ENCODE data around the gene DDIT4.
"Not testable (repeated sequence)": the region's sequence is repeated elsewhere in the genome, so short reads cannot be mapped to it uniquely, and the experiment has no call there.

Gene DDIT4, protein sequence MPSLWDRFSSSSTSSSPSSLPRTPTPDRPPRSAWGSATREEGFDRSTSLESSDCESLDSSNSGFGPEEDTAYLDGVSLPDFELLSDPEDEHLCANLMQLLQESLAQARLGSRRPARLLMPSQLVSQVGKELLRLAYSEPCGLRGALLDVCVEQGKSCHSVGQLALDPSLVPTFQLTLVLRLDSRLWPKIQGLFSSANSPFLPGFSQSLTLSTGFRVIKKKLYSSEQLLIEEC

DNA sequence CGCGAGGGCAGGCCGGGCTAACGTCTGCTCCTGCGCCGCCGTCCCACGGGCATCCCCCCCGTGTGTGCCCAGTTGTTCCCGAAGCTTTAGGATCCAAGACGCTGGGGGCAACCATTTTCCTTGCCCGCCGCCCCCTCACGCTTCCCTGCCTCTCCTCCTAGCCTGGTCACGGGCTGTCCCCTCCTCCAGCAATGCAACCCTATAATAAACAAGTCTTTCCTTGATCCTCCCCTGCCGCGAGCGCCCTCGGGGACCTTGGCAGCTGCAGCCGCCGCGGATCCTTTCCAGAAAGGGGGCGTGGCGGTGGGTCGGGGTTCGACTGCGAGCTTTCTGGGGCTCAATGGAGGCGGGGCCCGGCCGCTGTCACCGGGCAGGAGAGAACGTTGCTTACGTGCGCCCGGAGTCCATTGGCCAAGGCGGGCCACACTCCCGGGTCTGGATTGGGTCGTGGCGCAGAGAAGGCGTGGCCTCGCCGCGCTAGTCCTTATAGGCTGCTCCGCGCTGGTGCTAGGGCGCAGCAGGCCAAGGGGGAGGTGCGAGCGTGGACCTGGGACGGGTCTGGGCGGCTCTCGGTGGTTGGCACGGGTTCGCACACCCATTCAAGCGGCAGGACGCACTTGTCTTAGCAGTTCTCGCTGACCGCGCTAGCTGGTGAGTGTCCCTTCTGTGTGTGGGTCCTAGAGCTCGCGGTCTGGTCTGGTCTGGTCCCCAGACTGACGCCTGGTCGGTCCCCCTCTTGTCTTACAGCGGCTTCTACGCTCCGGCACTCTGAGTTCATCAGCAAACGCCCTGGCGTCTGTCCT is at the start of gene DDIT4:
DDIT4 (plus strand) TSS at position 515 of the 803 bp plus-strand sequence. CDS start 293 bp downstream, outside the sequence.
- peak; percentile 94 for DNase-seq

DNA sequence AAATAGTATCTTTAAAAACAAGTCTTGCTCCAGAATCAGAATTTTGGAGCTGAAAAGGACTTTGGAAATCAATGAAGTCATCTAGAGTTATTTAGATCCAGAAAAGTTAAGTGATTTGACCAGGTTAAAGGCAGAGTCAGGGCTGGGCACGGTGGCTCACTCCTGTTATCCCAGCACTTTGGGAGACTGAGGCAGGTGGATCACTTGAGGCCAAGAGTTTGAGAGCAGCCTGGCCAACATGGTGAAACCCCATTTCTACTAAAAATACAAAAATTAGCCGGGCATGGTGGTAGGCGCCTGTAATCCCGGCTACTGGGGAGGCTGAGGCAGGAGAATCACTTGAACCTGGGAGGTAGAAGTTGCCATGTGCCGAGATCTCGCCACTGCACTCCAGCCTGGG is 49.5 kb upstream of the DDIT4 start:
- not testable (repeated sequence) for DNase-seq

DNA sequence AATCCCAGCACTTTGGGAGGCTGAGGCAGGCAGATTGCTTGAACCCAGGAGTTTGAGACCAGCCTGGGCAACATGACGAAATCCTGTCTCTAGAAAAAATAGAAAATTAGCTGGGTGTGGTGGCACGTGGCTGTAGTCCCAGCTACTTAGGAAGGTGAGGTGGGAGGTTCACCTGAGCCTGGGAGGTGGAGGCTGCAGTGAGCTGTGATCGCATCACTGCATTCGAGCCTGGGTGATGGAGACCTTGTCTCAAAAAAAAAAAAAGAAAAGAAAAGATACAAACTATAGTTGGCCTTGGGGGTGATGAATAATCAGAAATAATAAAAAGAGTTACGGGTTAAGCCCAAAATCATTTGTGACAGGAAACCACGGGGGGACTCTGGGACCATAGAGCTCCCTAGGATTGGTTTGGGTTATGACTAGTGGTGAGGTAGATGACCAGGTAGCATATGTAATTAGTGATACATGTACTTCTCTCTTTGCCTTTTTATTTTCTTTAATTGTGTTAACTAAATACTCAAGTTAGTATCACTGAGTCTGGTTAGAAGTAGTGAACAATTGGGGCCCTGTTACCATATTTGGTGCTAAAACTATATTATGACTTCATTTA is 47.2 kb upstream of the DDIT4 start:
- no peak for DNase-seq

DNA sequence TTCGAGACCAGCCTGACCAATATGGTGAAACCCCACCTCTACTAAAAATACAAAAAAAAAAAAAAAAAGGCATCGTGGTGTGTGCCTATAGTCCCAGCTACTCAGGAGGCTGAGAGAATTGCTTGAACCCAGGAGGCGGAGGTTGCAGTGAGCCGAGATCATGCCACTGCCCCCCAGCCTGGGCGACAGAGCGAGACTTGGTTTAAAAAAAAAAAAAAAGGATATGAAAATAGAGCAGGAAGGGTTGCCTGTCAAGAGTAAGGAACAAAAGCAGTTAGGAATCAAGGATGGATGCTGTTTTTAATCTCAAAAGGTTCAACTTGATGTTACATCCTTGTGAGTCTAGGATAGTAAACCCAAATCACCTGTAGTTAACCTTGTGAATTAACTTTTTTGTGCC is 45.9 kb upstream of the DDIT4 start:
- DNase-seq = no peak

DNA sequence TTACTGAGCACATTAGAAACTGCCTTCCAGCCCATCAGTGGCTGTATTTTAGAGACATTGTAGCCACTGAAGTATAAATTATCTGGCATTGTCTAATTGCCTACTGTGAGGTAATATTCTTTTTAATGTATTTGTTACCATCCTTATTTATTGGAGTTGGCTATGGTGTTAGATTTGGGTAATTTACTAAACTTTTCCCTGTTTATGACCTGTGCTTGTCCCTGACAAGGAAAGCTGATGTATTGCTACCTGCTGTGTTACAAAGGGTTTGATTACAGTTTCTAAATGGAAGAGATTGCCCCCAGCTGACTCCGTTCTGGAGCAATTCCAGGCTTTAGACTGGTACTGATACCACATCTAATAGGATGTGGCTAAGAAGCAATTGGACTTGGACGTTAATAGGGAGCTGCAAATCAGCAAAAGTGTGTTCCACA is 45.4 kb upstream of the DDIT4 start:
- DNase-seq = peak; percentile 57

DNA sequence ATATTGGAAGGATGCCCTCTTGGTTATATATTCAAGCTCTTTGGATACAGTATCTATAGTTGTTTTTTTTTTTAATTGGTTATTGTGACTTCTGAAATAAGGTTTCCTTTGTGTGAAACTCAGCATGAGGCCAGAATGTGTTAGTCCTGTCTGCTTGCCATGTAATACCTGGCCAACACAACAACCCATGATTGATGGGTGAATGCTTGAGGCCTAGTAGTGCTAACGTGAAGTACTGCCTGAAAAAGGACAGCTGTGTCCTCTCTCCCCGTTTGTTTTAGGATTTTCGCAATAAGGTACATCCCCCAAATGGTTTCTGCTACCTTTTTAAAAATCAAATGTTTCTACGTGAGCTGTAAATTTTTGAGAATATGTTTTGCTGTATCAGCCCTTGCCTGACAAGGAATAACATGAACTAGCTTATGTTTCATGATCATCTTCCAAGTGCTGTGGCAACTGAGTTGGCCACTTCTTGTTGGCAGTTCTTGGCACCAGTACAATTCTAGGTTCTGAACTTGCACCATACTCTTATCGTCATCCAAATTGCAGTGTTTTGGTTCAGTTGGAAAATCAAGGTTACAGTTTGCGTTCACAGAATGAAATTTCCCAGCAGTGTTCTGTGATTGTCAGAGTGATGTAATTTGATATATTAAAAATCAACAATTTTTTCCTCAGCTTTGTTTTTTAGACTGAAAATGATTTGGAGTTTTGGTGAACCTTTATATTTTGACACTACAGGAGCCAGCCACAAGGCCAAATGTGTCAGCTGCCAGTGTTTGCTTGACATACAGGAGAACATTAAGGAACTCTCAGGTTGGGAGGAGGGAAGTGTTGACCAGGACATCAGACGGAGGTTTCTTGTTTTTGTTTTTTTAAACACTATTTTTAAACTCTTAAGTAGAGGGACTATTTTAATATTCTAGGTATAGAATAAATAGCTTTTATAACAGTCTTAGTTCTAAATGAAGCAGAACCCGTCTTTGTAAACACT is 44.2 kb upstream of the DDIT4 start:
- DNase-seq = peak; percentile 33

DNA sequence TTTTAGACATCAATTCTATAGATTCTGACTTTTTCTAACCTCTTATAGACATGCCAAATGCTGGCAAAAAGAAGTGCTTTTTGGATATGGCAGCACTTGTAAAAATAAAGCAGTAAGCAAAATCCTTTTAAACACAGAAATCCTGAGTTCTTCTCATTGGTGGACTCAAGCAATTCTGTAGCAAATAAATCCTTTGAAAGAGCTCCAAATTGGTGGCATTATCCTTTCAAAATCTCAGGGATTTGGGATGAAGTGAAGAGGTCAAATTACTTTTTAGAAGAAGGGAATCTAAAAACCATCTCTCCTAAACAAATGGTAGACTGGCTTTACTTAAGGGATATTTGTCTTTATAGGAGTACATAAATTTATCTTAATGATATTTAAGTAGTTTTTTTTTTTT is 40.1 kb upstream of the DDIT4 start:
- DNase-seq = no peak

DNA sequence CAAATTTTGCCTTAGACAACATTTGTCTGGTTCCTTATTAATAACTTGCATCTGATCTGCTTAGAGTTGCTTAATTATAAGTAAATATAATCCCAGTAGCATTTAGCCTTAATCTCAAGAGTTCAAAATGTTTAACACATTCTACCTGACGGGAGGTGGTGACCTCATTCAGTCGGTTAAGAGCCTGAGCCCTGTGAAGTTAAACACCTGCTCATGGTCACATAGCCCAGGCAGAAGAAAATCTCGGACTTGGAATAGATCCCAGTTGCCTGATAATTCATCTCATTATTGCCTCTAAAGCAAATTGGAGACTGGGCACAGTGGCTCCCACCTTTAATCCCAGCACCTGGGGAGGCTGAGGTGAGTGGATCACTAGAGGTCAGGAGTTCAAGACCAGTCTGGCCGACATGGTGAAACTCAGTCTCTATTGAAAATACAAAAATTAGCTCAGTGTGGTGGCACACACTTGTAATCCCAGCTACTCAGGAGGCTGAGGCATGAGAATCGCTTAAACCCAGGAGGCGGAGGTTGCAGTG is 39.1 kb upstream of the DDIT4 start:
- DNase-seq = no peak

DNA sequence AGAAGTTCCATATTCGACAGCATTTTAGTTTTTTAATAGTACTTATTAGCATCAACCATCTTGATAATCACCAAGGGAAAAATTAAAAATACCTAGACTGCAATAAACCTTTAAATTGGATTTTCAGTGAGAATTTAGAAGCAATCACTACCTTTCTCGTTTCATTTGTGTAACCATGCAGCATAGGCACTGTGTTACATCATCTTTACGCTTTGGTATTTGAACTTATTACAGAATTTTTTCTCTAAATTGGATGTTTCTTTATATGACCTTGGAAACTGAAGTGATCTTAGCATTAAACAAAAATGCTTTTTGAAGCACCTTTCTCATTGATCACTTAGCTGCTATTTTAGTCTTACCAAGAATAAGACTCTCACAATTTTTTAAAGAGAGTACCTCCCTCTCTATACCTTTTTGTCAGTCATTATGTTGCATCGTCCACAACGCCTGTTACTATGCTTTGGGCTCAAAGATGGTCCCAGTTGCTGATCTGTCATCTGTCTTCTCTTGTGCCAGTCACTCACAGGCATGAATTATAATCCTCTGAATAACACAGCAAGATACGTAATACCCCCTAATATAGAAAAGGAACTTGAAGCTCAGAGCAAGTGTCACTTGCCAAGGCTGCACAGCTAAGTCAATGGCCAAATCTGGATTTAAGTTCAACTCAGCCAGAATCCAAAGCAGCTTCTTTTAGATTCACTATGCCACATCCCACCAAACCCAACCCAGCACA is 38.0 kb upstream of the DDIT4 start:
- no peak for DNase-seq

DNA sequence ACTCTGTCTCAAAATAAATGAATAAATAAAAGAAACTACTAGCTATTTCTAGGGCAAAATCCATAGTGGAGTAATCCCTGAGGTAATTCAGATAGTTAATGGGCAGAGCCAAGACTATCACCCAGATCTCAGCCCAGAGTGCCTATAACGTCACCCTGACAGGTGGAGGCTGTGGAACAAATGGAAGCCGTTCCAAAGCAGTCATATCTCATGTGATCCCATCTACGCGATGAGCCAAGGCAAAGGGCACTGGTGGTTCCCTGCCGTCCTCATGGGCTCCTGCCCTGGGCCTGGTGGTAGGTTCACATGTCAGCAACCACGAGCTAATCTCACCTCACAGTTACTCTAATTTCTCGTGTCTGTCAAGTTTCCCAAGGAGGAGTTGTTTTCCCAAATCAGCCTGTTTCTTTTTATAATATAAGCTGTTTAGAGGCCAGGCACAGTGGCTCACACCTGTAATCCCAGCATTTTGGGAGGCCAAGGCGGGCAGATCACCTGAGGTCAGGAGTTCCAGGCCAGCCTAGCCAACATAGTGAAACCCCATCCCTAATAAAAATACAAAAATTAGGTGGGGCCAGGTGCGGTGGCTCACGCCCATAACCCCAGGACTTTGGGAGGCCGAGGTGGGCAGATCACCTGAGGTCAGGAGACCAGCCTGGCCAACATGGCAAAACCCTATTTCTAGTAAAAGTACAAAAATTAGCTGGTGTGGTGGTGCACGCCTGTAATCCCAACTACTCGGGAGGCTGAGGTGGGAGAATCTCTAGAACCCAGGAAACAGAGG is 35.1 kb upstream of the DDIT4 start:
- no peak for DNase-seq

DNA sequence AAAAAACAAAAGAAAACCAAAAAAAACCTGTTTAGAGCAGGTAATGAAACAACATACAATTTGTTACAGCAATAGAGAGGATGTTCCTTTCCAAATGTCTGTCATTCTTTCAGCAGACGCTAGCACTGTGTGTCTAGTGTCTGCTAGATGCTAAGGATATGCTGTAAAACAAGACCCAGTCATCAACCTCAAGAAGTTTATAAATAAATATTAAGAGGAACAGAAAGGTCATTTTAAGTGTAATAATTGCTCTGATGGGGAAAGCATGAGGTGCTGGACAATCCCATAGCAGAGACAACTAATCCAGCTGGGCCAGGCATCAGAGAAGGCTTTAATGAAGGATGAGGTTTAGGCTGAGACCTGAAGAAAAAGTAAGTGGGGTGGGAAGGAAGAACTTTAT is 34.3 kb upstream of the DDIT4 start:
- DNase-seq = no peak

DNA sequence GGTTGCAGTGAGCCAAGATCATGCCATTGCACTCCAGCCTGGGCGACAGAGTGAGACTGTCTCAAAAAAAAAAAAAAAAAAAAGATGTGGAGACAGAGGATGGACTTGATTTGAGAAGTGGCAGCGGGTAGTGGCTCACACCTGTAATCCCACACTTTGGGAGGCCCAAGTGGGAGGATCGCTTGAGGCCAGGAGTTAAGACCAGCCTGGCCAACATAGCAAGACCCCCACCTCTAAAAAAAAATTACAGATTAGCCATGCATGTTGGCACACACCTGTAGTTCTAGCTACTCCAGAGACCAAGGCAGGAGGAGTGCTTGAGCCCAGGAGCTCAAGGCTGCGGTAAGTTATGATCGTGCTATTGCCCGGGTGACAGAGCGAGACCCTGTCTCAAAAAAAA is 33.4 kb upstream of the DDIT4 start:
- DNase-seq = no peak

DNA sequence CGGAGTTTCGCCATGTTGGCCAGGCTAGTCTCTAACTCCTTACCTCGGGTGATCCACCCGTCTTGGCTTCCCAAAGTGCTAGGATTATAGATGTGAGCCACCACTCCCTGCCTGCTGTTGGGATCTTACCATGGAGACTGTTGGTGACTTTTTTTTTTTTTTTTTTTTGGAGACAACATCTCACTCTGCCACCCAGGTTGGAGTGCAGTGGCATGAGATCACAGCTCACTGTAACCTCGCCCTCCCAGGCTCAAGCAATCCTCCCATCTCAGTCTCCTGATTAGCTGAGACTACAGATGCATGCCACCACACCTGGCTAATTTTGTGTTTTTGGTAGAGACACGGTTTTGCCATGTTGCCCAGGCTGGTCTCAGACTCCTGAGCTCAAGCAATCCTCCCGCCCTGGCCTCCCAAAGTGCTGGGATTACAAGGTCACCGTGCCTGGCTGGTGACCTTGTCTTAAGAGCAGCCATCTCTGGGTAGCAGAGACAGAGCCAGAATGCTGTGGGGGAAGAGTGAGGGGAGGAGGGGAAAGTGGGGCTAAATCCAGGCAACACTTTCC is 32.0 kb upstream of the DDIT4 start:
- no peak for DNase-seq

DNA sequence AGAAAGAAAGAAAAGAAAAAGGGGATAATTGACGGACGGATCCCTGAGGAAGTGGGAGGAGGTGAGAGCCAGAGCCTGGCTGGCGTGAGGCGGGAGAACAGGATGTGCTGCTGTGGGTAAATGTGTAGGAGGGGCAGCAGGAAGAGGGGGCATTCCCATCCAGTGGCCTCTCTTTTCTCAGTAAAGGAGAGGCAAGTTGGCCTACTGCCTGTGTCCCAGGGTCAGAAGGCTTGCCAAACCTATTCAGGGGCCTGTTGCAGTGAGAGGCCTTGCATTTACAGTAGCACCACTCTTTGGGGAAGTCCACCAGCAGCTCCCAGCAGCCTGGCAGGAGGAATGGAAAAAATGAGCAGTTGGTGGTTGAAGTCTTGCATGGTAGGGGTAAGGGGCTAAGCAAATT is 31.0 kb upstream of the DDIT4 start:
- no peak for DNase-seq

DNA sequence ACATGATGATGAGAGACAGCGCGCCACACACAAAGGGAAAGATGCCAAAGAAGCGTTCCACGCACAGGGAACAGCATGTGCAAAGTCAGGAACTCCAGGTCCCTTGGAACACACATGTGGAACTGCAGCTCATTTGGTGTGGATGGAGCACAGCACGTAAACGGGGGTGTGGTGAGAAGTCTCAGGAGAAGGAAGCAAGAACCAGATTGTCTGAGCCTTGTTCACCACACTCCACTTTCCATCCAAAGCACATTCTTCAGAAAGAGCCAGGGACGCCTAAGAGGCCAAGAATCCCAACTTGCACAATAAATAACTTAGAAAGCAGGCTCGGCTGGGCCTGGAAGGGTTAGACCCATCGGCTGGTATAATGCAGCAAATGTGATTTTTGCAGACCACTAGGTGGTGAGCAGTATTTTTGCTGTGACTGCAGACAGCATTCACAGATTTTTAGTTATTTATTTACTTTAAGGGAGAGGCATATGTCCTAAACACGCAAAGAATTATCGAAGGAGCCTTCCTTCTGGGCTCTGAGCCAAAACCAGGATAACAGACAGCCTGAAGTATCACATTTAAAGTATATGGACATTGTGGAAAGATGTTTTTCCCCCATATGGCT is 29.8 kb upstream of the DDIT4 start:
- DNase-seq = no peak

DNA sequence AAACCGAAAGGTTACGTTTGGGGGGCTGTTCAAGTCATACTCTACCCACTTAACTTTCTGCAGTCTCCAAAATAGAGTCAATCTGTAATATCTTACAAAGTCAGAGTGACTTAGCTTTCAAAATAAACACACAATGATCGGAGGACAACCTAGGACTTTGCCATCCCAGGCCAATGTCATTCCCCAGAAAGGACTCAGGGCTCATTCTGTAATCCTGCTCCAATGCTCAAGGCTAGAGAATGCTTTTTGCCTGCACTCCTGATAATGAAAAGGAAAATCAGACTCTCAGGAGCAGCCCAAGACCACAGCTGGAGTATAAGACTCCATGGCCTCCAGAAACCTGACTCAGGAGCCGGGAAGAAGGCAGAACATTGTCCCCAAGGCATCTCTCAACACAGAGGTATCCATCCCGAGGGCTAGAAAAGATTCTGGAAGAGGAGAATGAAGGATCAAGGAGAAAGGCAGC is 29.1 kb upstream of the DDIT4 start:
- no peak for DNase-seq

DNA sequence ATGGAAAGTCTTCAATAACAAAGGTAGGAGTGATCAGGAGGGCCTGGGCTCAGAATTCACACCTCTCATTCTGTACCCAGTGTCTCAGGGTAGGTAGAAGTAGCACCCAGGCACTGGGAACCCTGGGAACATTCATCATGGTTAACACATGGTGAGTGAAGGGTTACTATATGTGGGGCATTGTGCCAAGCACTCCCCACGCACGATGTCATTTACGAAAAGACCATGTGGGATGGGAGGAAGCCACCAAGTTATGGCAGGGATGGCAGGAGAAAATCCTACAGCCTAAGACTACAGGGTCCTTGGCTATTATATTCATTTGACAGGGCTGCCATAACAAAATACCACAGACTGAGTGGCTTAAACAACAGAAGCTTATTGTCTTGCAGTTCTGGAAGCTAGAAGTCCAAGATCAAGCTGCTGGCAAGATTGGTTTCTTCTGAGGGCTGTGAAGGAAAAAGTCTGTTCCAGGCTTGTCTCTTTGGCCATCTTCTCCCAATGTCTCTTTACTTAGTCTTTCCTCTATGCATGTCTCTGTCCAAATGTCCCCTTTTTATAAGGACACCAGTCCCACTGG is 27.7 kb upstream of the DDIT4 start:
- DNase-seq = no peak

DNA sequence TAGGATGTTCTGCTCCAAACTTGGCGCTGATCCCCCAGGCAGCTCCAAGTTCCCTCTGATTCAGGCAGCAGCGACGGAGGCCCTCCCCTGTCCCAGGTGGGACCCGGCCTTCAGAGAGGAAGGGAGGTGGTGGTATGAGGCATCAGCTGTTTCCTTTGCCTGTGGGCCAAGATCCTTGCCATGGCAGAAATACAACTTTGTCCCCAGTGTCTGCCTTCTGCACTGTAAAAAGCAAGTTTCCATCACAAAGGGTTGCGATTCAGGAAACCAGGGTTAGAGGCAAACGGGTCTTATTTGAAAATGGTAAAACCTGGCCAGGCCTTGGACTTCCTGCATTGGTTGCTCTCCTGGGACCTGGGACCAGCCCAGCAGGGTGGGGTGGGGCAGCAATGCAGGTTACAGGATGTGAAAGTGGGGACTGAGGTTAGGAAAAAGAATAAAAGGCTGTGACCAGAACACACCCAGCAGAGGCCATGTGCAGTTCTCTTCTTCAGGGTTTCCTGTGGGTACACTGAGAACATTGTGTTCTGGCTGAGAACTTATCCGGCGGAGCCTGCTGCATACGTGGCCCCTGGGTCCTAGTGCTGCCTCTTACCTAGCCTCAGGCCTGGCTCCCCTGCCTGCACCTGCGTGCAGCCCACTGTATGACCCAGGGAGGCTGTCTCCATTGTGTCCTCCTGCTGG is 25.1 kb upstream of the DDIT4 start:
- no peak for DNase-seq
